Cardiac fibroblast (primary cell): Measurements from ENCODE around the gene KDM5A.
A peak's percentile ranks its signal among the peaks of the same experiment; 100 is the strongest.
"Not testable (repeated sequence)": the region's sequence is repeated elsewhere in the genome, so short reads cannot be mapped to it uniquely, and the experiment has no call there.

ENCODE experiments used
- DNase-seq, 2 donors: peaks; one replicate each; pipeline versions ENCODE4 v3.0.0 to v3.0.0-alpha.2; 2010; ENCODE audit warnings: low read depth in 2 of 2
- H3K4me3 ChIP-seq, 2 donors: replicated peaks in 1 of 2; 1 replicate in 1 of 2; 2 replicates in 1 of 2; pipeline ENCODE4 v1.5.1; 2011; ENCODE audit warnings: low read depth in 2 of 2, low read length in 2 of 2, mild to moderate bottlenecking in 2 of 2, moderate library complexity in 1 of 2
- TF ChIP-seq, protein P1 (sequence below): IDR thresholded peaks from one replicate; pipeline ENCODE4 v1.5.1; 2011; ENCODE audit warnings: low read depth, mild to moderate bottlenecking, low read length, inconsistent platforms

The KDM5A gene

DNA sequence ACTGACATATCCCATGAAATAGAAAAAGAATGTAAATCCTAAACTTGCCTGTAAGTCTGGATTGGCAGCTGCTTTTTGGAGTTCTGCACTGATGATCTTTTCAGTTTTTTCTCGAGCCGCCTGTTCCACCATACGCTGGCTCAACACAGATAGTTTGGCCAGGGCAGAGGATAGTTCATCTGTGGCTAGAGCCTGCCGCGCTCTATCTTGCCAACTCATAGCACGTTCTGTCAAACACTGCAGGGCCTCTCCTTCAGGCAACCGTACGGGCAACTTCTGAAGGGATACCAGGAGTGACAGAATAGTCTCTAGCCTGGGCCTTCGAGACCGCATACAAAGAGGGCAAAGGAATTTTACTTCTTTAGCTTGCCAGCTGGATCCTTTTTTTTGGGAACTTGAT, 81.7 kb downstream of the KDM5A start:
- no peak for DNase-seq
- H3K4me3 ChIP-seq: no peak overlapping the region
- TF ChIP-seq, protein P1, sequence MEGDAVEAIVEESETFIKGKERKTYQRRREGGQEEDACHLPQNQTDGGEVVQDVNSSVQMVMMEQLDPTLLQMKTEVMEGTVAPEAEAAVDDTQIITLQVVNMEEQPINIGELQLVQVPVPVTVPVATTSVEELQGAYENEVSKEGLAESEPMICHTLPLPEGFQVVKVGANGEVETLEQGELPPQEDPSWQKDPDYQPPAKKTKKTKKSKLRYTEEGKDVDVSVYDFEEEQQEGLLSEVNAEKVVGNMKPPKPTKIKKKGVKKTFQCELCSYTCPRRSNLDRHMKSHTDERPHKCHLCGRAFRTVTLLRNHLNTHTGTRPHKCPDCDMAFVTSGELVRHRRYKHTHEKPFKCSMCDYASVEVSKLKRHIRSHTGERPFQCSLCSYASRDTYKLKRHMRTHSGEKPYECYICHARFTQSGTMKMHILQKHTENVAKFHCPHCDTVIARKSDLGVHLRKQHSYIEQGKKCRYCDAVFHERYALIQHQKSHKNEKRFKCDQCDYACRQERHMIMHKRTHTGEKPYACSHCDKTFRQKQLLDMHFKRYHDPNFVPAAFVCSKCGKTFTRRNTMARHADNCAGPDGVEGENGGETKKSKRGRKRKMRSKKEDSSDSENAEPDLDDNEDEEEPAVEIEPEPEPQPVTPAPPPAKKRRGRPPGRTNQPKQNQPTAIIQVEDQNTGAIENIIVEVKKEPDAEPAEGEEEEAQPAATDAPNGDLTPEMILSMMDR: no peak

DNA sequence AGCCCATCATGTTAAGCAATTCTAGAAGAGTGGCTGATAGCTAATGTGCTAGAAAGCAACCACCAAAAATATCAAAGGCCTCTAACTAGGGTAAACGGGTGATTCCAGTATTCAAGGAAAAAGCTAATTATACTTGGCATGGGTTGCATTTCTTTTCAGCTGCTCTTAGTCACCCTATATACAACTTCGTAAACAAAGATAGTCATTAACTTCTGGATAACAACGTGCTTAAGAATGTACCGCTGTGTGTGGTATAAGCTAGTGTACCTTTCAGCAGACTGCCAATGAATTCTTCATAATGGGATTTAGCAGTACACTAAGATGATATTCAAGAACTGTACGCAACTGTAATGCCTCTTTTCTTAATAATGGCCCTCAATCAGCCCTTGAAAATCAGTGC, 84.3 kb downstream of the KDM5A start:
- H3K4me3 ChIP-seq: no peak overlapping the region
- peak in 1 of 2 donors; percentile 3 for DNase-seq
- TF ChIP-seq, protein P1: no peak

DNA sequence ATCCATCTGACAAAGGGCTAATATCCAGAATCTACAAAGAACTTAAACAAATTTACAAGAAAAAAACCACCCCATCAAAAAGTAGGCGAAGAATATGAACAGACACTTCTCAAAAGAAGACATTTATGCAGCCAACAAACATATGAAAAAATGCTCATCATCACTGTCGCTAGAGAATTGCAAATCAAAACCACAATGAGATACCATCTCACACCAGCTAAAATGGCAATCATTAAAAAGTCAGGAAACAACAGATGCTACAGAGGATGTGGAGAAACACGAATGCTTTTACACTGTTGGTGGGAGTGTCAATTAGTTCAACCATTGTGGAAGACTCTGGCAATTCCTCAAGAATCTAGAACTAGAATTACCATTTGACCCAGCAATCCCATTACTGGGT, 86.4 kb downstream of the KDM5A start:
- H3K4me3 ChIP-seq, DNase-seq: not testable (repeated sequence)

DNA sequence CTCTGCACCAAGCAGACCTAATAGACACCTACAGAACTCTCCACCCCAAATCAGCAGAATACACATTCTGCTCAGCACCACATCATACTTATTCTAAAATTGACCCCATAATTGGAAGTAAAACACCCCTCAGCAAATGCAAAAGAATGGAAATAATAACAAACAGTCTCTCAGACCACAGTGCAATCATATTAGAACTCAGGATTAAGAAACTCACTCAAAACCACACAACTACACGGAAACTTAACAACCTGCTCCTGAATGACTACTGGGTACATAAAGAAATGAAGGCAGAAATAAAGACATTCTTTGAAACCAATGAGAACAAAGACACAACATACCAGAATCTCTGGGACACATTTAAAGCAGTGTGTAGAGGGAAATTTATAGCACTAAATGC, 89.0 kb downstream of the KDM5A start:
- not testable (repeated sequence) for DNase-seq

DNA sequence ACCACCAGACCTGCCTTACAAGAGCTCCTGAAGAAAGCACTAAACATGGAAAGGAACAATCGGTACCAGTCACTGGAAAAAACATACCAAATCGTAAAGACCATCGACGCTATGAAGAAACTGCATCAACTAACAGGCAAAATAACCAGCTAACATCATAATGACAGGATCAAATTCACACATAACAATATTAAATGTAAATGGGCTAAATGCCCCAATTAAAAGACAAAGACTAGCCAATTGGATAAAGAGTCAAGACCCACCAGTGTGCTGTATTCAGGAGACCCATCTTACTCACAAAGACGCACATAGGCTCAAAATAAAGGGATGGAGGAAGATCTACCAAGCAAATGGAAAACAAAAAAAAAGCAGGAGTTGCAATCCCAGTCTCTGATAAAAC, 89.6 kb downstream of the KDM5A start:
- not testable (repeated sequence) for DNase-seq, H3K4me3 ChIP-seq

More for the DNA sequence above, 89.0 kb downstream of the KDM5A start:
- not testable (repeated sequence) for H3K4me3 ChIP-seq

DNA sequence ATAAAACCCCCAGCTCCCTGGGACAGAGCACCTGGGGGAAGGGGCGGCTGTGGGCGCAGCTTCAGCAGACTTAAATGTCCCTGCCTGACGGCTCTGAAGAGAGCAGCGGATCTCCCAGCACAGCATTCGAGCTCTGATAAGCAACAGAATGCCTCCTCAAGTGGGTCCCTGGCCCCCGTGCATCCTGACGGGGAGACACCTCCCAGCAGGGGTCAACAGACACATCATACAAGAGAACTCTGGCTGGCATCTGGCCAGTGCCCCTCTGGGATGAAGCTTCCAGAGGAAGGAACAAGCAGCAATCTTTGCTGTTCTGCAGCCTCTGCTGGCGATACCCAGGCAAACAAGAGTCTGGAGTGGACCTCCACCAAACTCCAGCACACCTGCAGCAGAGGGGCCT, 91.1 kb downstream of the KDM5A start:
- H3K4me3 ChIP-seq, DNase-seq: not testable (repeated sequence)

DNA sequence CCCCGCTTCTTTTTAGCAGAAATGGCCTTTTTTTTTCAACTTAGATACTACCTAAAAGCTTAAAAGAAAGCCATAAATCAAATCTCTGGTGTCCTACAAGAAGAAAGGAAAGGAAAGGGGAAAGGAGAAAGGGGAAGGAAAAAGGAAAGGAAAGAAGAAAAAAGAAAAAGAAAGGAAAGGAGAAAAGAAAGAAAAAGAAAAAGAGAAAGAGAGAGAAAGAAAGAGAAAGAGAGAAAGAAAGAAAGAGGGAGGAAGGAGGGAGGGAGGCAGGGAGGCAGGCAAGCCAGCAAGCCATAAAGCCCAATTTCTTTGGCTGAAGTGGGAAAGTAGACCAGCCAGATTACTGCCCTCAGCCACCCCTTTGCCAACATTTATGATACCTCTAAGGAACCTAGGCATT, 94.0 kb downstream of the KDM5A start:
- no peak overlapping the region for H3K4me3 ChIP-seq
- no peak for DNase-seq
- TF ChIP-seq, protein P1: no peak

DNA sequence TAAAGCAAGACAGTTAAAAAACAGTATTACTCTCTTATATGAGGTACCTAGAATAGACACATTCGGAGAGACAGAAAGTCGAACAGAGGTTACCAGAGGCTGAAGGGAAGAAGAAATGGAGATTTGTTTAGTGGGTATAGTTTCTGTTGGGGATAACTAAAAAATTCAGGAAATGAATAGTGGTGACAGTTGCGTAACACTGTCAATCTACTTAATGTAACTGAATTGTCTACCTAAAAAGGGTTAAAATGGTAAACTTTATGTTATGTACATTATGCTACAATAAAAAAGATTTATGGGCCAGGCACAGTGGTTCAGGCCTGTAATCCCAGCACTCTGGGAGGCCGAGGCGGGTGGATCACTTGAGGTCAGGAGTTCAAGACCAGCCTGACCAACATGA, 95.9 kb downstream of the KDM5A start:
- DNase-seq: no peak
- no peak overlapping the region for H3K4me3 ChIP-seq
- TF ChIP-seq, protein P1: no peak

DNA sequence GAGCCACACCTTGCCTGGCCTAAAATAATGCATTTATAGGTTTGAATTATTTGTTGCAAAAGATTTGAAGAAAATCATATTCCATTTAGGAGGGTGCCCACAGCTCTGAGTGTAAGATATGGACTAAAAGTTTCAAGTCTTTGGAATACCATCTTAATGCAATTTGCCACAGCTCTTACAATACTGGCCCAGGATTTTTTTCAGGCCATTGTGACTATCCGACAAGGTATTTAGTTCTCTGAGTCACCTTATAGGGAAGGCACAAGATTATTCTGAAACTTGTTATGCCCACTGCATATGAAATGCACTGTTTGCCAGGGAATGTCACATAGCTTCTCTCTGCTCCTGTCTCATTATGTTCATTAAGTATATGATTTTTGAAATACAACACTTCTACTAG, 96.9 kb downstream of the KDM5A start:
- TF ChIP-seq, protein P1: no peak
- H3K4me3 ChIP-seq: no peak overlapping the region
- peak in 1 of 2 donors; percentile 50 for DNase-seq
